Measurements from ENCODE around the gene DLK2. TPM values are rescaled to one million over a fixed set of nuclear protein-coding genes. Genes with fewer than 3 reads are reported as not detected.

The DLK2 gene
- total and polyA plus RNA-seq, 2 of the 13 experiments (the other 11 are each of a cell fraction or from before 2014, with no cell fraction given), result 1.2 to 3.8 TPM

- TF ChIP-seq BRCA1 (CRISPR knock-in tag; IDR thresholded peaks at IDR 0.05) (no peak), REXO4 (CRISPR knock-in tag; IDR thresholded peaks at IDR 0.05; ENCODE audit: borderline replicate concordance) (no peak), CSRNP1 (CRISPR knock-in tag; IDR thresholded peaks at IDR 0.05) (no peak), ZNF556 (CRISPR knock-in tag; IDR thresholded peaks at IDR 0.05; ENCODE audit: borderline replicate concordance) (peak; percentile 34; the same call in 1 of the 2 replicates), CSRNP2 (CRISPR knock-in tag; conservative IDR thresholded peaks at IDR 0.05; ENCODE audit: low read depth) (no peak), MLX (CRISPR knock-in tag; IDR thresholded peaks at IDR 0.05) (no peak), U2AF2 (IDR thresholded peaks at IDR 0.05; ENCODE audit: low read depth, low read length) (no peak), ZSCAN31 (CRISPR knock-in tag; IDR thresholded peaks at IDR 0.05; ENCODE audit: low read depth) (no peak), RXRB (CRISPR knock-in tag; IDR thresholded peaks at IDR 0.05; ENCODE audit: borderline replicate concordance) (peak; percentile 52; the same call in 1 of the 2 replicates), RARA (CRISPR knock-in tag; IDR thresholded peaks at IDR 0.05) (peak; percentile 27), IKZF5 (CRISPR knock-in tag; IDR thresholded peaks at IDR 0.05) (no peak), AFF4 (CRISPR knock-in tag; IDR thresholded peaks at IDR 0.05) (no peak), SRSF9 (IDR thresholded peaks at IDR 0.05; ENCODE audit: borderline replicate concordance, insufficient read depth, low read depth, low read length, poor library complexity, severe bottlenecking) (no peak), JUN (CRISPR knock-in tag; IDR thresholded peaks at IDR 0.05) (no peak), POLR2A (IDR thresholded peaks at IDR 0.05; ENCODE audit: insufficient read depth in 1 of 2, low read depth in 2 of 2, low read length in 2 of 2) (no peak), ZNF850 (CRISPR knock-in tag; conservative IDR thresholded peaks at IDR 0.05) (no peak), ZNF530 (CRISPR knock-in tag; IDR thresholded peaks at IDR 0.05; ENCODE audit: low read depth) (no peak), ZNF780A (CRISPR knock-in tag; IDR thresholded peaks at IDR 0.05) (no peak), ZNF580 (CRISPR knock-in tag; IDR thresholded peaks at IDR 0.05; ENCODE audit: borderline replicate concordance, low read depth) (no peak), ZFY (CRISPR knock-in tag; IDR thresholded peaks at IDR 0.05) (peak; percentile 49; the same call in 1 of the 2 replicates)
Measured at GRCh38 chr6:43499028-43499815, 43.9 kb upstream of the DLK2 start (continued).
